Left lung (tissue), 10 donors: ENCODE results near the gene TBL1XR1. TPM values are rescaled to one million over a fixed set of nuclear protein-coding genes. Genes with fewer than 3 reads are reported as not detected.
"Not testable (repeated sequence)": the region's sequence is repeated elsewhere in the genome, so short reads cannot be mapped to it uniquely, and the experiment has no call there.

Experiments used
- ATAC-seq: fragments of 200-7000 bp; cut with Tn5 transposase; one replicate; pipeline ENCODE4 v1.9.1; 2020; ENCODE audit warnings: moderate library complexity
- DNase-seq, 4 donors: peaks; one replicate each; pipeline ENCODE4 v3.0.0-alpha.2; 2013 to 2020
- H3K27ac ChIP-seq, 2 donors: fragments of 200-600 bp; sonication (generic) in 1 of 2; one replicate each; pipeline versions ENCODE4 v1.5.0 to v1.8.0; 2020 to 2021
- H3K27me3 ChIP-seq, 2 donors: fragments of 200-600 bp; sonication (generic) in 1 of 2; one replicate each; pipeline versions ENCODE4 v1.5.0 to v1.8.0; 2020 to 2021
- H3K36me3 ChIP-seq, 2 donors: fragments of 200-600 bp; sonication (generic) in 1 of 2; one replicate each; pipeline versions ENCODE4 v1.5.0 to v1.8.0; 2020 to 2021
- H3K4me1 ChIP-seq, 2 donors: fragments of 200-600 bp; one replicate each; pipeline ENCODE4 v1.8.0; 2021
- H3K4me3 ChIP-seq, 2 donors: fragments of 200-600 bp; sonication (generic) in 1 of 2; one replicate each; pipeline versions ENCODE4 v1.5.0 to v1.8.0; 2020 to 2021; ENCODE audit warnings: mild to moderate bottlenecking in 1 of 2
- H3K9me3 ChIP-seq, 2 donors: fragments of 200-600 bp; sonication (generic) in 1 of 2; one replicate each; pipeline versions ENCODE4 v1.5.0 to v1.8.0; 2020 to 2021
- CTCF ChIP-seq, 2 donors: fragments of 200-600 bp; sonication (generic) in 1 of 2; IDR thresholded peaks; one replicate each; pipeline versions ENCODE4 v1.5.0 to v1.8.0; 2021; ENCODE audit warnings: antibody characterized with exemption in 2 of 2
- intact Hi-C, 2 donors: fragments of 100-400 bp; cut with DNase I; formaldehyde crosslinking; loops; one replicate each; pipeline versions ENCODE4 v1.11.2 to v1.14.2; 2022
- polyA plus RNA-seq, 6 donors: library from polyadenylated mRNA; unstranded; fragments of 120-200 nt; gene quantifications; one replicate each; pipeline ENCODE4 v1.2.1, GENCODE V29; 2013; ENCODE audit not compliant: insufficient read length in 6 of 6
- total RNA-seq, 2 donors: library from RNA; stranded (reverse); fragmentation: NEBNext Ultra II Directional; extraction: Animal tissue kit (Norgen Biotek cat#: 25700); gene quantifications; one replicate each; pipeline ENCODE4 v1.2.1, GENCODE V29; 2021
- donor health status: DM: no; HTN: yes; CAD: no.
- donor health status: DM: no; HTN: no; CAD: no.

Gene TBL1XR1
- total and polyA plus RNA-seq, 8 donors: 116 to 202 (median 155) TPM

- no peaks in the 10 kb centered on the region for H3K9me3 ChIP-seq
- no peaks in the 10 kb centered on the region for H3K27me3 ChIP-seq
- H3K27ac ChIP-seq: peak overlapping the region; percentile 39 to 64
- peak in 1 of 4 donors; percentile 58 for DNase-seq
- intact Hi-C loops: loop anchor here in 1 of 2 donors (10.0 kb wide), 1 partner anchor 136 kb away; no protein-coding TSS in a partner anchor
- no peaks in the 10 kb centered on the region for H3K36me3 ChIP-seq
- no peak for TF ChIP-seq CTCF (IDR thresholded peaks at IDR 0.05)
- H3K4me3 ChIP-seq: no peak overlapping the region
- ATAC-seq: no peak
- H3K4me1 ChIP-seq: peaks cover 8 to 55% of the 10 kb centered on the region in 2 donors
Observed at GRCh38 chr3:177190756-177191681, 6.3 kb downstream of the TBL1XR1 start.

- H3K9me3 ChIP-seq, H3K27me3 ChIP-seq, H3K4me3 ChIP-seq, DNase-seq, ATAC-seq, H3K27ac ChIP-seq, H3K36me3 ChIP-seq: not testable (repeated sequence)
- H3K4me1 ChIP-seq: peaks cover 9 to 62% of the 10 kb centered on the region in 2 donors
- intact Hi-C loops: loop anchor here in 1 of 2 donors (10.0 kb wide), 1 partner anchor 135 kb away; no protein-coding TSS in a partner anchor
Observed at GRCh38 chr3:177190184-177190583, 7.1 kb downstream of the TBL1XR1 start.

- peaks cover 17 to 58% of the 10 kb centered on the region in 2 donors for H3K4me1 ChIP-seq
- H3K36me3 ChIP-seq, H3K27ac ChIP-seq, H3K4me3 ChIP-seq, DNase-seq, H3K9me3 ChIP-seq, H3K27me3 ChIP-seq: not testable (repeated sequence)
- ATAC-seq: peak; percentile 9
- intact Hi-C loops: loop anchor here in 1 of 2 donors (10.0 kb wide), 1 partner anchor 64 kb away; no protein-coding TSS in a partner anchor
Observed at GRCh38 chr3:177188325-177188724, 9.0 kb downstream of the TBL1XR1 start.

- DNase-seq: no peak
- intact Hi-C loops: loop anchor here in 1 of 2 donors (10.0 kb wide), 1 partner anchor 62 kb away; no protein-coding TSS in a partner anchor
- Histone ChIP-seq H3K4me3 (no peak overlapping the region), H3K36me3 (no peaks in the 10 kb centered on the region), H3K9me3 (no peaks in the 10 kb centered on the region), H3K27me3 (no peaks in the 10 kb centered on the region), H3K27ac (no peak overlapping the region), H3K4me1 (peaks cover 13 to 49% of the 10 kb centered on the region in 2 donors)
- ATAC-seq: no peak
- no peak for TF ChIP-seq CTCF (IDR thresholded peaks at IDR 0.05)
Observed at GRCh38 chr3:177186306-177186705, 11.0 kb downstream of the TBL1XR1 start.

GRCh38 chr3:177185035-177185574 lies 12.2 kb downstream of the TBL1XR1 start:
- intact Hi-C loops: loop anchor here in 1 of 2 donors (10.0 kb wide), 1 partner anchor 60 kb away; no protein-coding TSS in a partner anchor
- ATAC-seq: no peak
- Histone ChIP-seq H3K9me3 (no peaks in the 10 kb centered on the region), H3K27me3 (no peaks in the 10 kb centered on the region), H3K4me1 (peaks cover 9 to 46% of the 10 kb centered on the region in 2 donors), H3K36me3 (no peaks in the 10 kb centered on the region), H3K27ac (no peak overlapping the region), H3K4me3 (no peak overlapping the region)
- no peak for TF ChIP-seq CTCF (IDR thresholded peaks at IDR 0.05)
- no peak for DNase-seq

GRCh38 chr3:177184602-177185001 lies 12.7 kb downstream of the TBL1XR1 start:
- peak; percentile 50 for ATAC-seq
- intact Hi-C loops: loop anchor here in 1 of 2 donors (10.0 kb wide), 1 partner anchor 60 kb away; no protein-coding TSS in a partner anchor
- peaks cover 9 to 51% of the 10 kb centered on the region in 2 donors for H3K4me1 ChIP-seq
- H3K4me3 ChIP-seq, DNase-seq, H3K9me3 ChIP-seq, H3K27me3 ChIP-seq, H3K27ac ChIP-seq, H3K36me3 ChIP-seq: not testable (repeated sequence)
